NOMO-1 (cell line): ENCODE results near the gene FRMD4A.

ENCODE experiments used
- DNase-seq, 2 experiments: peaks; one replicate each; lab custom pipeline; 2025; ENCODE audit not compliant: unreplicated experiment in 2 of 2; lab: John Stamatoyannopoulos, UW

Gene FRMD4A

DNA sequence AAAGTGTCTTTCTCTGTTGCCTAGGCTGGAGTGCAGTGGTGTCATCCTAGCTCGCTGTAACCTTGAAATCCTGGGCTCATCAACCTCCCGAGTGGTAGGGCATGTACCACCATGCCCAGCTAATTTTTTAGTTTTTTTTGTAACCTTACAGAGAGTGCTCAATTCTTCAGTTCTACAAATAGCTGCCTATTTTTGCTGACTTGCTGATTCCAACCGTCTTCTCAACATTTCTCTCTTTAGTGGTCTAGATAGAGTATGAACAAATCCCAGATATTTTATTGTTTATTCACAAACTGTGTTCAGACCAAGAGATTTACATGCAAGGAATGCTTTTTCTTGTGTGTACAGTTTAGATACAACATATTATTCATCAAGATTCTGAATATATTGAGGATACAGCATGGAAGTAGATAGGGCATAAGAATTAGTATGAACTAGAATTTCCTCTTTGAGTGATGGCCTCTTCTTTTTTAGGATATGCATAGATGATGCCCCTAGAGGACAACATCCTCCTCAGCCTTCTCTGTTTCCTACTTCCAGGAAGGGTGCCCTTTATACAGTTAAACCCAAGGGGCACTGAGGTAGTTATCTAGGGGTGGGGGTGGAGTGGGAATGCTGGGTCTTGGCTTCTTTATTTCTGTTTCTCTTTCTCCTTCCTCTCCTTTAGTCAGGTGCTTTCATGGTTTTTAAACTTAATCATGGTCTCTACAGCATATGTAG lies 717.9 kb downstream of the FRMD4A start:
- DNase-seq = no peak

DNA sequence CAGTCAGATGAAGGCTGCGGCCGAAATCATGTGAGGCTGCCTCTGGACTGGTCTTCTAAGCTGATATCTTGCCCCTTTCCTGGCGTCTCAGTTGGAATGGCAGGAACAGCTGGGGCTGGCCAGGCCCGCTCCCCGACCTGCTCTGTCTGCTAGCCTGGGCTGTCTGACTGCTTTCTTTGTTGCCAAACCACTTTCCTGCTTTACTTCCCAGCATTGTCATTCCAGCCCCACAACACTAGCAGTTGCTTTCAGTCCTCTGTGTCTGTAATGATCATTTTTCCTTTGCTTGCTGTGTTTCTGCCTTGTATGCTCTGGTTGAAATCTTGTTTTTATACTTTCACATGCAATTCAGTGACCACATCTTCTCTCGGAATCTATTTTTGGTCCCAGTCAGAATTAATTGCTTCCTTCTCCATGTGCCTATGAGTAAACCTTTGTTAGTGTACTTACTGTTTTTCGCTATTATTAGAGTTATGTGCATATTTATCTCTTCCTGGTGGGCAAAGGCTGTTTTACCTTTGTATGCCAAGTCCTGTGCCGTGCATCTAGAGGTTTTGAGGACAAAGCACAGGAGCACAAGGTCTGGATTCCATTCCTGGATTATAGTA lies 722.4 kb downstream of the FRMD4A start:
- peak in 1 of 2 experiments; percentile 7 for DNase-seq

DNA sequence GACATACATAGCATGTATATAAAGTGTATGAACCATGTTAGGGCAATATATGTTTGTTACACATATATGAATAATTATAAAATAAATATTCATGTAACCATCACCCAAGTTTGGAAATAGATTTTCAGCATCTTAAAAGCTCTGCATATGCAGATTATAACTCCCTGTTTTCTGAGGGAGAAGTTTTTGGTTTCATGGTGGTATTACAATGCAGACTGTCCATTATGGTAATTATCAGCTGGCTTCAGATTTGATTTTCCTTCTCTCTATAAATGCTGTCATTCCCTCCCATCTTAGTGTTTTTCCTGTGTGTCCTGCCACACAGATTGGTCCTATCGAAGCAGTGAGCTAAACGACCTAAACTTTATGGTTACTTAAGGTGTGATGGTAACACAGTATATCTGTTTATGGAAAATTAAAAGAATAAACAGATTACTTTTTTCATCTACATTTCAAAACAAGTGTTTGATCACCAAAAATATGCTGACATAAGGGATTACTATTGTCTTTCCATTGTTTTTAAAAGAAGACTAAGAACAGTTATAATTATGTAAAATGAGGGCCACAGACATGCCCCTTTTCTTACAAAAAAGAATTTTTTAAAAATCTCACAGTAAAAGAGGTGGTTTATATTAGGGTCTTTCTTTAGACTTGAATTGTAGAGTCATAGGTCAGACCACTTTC lies 726.2 kb downstream of the FRMD4A start:
- DNase-seq = no peak

DNA sequence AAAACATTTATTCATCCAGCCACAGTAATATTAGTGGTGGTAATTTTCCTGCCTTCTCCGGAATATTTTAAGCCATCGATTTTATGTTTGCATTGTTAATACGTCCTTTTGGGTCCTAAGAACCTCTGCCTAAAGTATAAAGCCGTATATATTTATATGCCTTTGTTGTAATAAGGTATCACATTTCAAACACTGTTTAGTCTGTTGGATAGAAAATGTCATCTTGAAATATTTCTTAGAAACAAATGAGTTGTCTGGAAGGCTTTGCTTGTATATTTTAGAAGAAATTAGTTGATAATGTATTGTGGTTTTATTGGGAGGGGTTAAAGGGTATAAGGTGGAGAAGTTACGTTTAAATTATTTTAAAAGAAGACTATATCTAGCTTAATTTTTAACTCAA lies 732.8 kb downstream of the FRMD4A start:
- no peak for DNase-seq

DNA sequence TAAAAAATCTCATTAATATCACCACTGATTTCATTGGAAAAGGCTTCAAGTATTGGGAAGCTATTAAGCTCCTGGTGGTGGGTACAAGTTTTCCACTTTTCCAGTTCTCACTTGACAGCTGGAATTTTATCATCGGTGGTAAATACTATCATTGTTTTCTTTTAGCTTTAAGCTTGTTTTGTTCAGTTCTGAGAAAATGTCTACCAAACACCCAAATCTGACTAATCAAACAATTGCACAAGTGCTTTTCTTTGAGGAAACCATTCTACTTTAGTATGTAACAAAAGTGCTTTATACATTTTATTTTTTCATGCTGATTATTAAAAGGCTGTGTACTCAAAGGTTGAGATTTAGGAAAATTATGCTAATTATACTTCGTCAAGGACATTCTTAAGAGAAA lies 736.1 kb downstream of the FRMD4A start:
- DNase-seq = no peak
